GM18519 (cell line): ENCODE data around the gene DIABLO.
"Not testable (repeated sequence)": the region's sequence is repeated elsewhere in the genome, so short reads cannot be mapped to it uniquely, and the experiment has no call there.

Source experiments
- ATAC-seq: cut with Tn5 transposase; IDR thresholded peaks from one replicate; pipeline ENCODE4 v1.9.1; 2021; ENCODE audit warnings: mild to moderate bottlenecking, moderate library complexity; ENCODE audit not compliant: unreplicated experiment, low FRiP score

The DIABLO gene

DNA sequence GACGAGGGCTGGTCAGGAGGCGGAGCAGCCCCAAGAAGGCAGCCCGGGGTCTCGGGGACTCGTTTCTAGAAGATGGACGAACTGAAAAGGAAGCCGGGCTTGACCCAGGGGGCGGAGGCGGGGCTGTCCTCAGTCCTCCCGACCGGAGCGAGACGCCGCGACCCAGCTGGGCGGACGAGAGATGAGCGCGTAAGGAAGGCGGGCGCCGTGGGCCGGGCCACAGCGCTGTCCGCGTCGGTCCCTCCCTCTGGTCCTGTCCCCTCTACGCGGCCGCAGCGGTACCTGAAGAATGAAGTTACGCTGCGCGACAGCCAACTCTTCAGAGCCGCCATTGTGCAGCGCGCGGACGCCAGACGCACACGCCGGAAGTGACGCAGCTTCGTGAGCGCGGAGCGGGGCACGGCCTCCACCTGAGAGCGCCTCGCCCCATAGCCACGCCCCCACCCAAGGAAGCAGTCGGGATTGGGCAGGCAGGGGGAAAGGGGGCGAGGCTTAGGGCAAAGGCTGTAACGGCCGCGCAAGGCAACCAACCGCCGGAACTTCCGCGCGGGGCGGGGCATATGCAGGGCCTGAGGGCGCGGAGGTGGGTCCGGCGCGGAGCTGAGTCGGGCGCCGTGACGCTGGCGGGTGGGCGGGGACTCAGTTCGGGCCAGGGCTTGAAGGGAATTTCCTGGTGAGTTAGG lies at the start of gene DIABLO:
Gene DIABLO (minus strand): TSS at position 370 of the 683 bp plus-strand sequence. CDS start 38 bp downstream, at position 332.
- ATAC-seq, result peak; percentile 89

DNA sequence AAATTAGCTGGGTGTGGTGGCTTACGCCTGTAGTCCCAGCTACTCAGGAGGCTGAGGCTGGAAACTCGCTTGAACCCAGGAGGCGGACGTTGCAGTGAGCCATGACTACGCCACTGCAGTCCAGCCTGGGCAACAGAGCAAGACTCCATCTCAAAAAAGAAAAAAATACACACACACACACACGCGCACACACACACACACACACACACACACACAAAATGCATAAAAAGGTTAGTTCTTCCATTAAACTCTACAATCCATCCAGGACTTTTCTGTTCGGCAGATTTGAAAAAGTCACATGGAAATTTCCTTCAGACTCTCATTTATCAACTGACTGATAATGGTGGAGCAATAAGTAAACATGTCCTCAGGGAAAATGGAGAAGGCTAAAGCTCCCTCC lies 49.6 kb upstream of the DIABLO start:
- no peak for ATAC-seq

DNA sequence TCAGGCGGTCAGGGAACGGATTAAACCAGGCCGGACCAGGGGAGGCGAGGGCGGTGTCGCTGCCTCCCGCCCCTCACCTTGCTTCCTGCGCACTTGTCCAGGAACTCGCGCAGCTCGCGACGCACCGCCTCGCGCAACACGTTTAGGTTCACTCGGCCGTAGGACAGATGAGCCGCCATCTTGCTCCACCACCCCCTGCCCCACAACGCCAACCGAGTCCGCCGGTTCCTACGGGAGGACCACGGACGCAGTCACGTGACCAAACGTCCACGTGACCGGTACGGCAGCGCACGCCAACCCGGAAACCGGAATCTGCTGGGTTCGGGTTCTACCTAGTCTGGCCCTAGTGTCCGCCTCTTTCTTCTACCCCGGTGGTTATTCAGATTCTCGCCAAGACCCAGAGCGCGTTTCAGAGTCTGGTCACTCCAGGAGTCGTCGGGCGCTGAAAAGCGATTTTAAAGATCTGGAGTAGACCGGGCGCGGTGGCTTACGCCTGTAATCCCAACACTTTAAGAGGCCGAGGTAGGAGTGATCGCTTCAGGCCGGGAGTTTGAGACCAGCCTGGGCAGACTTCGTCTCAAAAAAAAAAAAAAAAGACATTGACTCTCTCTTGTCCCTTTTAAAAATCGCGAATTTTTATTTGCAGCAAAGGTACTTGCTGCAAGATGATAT lies 40.5 kb upstream of the DIABLO start, which contains the start of gene VPS33A:
Gene VPS33A (minus strand): TSS at position 265 of the 672 bp plus-strand sequence. CDS start 86 bp downstream, at position 179.
- ATAC-seq, result peak; percentile 75

DNA sequence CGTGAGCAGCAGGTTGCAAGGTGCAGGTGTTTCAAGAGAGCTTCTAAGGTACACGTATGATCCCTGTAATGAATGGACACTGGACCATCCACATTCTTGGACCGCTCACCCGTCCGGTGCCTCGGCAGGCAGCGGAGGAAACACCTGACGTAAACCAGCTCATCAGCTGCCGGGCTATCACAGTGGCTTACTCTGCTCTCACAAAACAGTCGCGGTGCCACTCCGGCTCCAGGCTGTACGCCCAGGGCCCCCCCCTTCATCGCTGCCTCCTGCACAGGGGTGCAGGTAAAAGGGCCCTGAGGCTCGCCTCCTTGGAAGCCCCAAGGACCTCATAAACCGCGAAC lies 40.0 kb upstream of the DIABLO start:
- peak; percentile 26 for ATAC-seq

DNA sequence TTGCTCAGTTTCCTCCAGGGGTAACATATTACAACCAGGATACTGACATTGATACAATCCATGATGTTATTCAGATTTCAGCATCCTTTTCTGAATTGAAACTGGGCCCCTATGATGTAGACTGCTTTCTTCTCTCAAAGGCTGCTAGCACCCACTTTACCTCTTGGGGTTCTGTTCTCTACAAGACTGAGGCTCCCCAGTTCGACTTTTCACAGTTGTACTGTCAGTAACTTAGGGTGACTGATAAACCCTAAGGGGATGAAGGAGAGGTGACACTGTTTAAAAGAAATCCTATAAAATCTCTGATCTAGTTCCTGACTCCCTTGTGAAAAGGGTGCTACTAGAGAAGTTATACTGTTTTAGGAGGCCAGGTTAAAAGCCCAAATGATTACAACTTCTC lies 39.6 kb upstream of the DIABLO start:
- ATAC-seq, result no peak

DNA sequence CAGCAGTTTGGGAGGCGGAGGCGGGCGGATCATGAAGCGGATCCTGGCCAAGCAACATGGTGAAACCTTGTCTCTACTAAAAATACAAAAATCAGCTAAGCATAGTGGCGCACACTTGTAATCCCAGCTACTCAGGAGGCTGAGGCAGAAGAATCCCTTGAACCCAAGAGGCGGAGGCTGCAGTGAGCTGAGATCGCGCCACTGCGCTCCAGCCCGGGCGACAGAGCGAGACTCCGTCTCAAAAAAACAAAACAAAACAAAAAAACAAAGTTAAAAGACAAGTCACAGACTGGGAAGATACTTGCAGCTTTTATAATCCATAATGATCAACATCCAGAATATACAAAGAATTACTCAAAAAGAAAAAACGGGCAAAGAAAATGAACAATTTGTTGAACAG lies 34.9 kb upstream of the DIABLO start:
- ATAC-seq, result not testable (repeated sequence)

DNA sequence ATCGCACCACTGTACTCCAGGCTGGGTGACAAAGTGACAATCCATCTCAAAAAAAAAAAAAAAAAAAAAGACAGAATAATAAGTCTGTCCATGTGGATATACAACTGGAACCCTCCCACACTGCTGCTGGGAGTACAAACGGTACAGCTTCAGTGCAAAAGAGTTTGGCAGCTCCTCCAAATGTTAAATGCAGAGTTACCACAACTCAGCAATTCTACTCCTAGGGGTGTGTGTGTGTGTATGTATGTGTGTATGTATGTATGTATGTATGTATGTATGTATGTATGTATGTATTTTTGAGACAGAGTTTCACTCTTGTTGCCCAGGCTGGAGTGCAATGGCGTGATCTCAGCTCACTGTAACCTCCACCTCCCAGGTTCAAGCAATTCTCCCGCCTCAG lies 33.1 kb upstream of the DIABLO start:
- not testable (repeated sequence) for ATAC-seq

DNA sequence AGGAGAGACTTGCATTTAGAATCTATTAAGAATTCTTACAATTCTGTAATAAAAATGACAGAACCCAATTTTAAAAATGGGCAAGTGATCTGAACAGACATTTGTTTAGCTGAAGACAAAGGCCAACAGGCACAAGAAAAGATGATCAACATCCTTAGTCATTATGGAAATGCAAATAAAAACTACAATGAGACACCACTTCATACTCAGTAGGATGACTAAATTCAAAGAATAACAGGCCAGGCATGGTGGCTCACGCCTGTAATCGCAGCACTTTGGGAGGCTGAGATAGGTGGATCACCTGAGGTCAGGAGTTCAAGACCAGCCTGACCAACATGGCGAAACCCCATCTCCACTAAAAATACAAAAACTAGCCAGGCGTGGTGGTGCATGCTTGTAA lies 32.6 kb upstream of the DIABLO start:
- ATAC-seq, result not testable (repeated sequence)

DNA sequence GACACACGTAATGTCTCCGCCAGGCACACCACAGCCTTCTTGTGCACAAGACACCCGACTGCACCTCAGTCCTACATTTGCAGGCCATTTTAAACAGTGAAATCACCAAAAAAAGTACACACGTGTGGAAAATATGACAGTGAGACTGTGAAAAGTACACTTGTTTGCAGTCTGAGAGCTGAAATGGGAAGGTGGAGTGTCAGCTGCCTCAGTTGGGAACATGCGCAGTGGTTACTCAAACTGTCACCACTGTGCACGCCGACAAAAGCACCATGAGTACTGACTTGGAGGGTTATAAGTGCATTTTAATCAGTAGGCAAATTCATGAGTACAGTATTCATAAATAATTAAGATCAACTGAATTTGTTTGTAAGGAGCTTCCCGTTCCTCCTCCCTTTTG lies 24.7 kb upstream of the DIABLO start:
- no peak for ATAC-seq

DNA sequence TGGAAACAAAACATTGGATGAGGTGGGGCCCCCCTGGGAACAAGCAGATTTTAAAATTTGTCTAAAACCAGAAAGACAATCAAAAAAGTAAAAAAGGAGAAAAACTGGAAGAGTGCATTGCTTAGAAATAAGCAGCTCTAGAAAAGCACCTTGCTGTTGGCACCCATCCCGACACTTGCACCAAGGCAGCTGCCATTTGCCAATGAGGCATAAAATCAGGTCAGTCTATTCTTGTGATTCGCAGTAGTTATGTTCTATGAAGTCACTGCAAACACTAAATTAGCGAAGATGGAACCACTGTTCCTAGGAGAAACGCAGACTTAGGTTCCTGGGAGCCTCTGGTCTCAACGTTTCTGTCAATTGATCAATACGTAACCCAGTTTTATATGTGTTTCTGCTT lies 24.2 kb upstream of the DIABLO start:
- no peak for ATAC-seq

DNA sequence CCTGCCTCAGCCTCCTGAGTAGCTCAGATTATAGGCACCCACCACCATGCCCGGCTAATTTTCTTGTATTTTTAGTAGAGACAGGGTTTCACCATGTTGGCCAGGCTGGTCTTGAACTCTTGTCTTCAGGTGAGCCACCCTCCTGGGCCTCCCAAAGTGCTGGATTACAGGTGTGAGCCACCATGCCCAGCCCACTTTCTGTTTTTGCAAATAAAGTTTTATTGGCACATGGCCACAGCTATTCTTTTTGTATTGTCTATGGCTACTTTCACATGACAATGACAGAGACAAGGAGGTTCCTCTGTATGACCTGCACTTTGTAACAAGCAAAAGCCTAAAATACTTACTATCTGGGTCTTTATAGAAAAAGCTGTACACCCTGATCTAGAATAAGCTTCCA lies 19.7 kb upstream of the DIABLO start:
- ATAC-seq, result no peak

DNA sequence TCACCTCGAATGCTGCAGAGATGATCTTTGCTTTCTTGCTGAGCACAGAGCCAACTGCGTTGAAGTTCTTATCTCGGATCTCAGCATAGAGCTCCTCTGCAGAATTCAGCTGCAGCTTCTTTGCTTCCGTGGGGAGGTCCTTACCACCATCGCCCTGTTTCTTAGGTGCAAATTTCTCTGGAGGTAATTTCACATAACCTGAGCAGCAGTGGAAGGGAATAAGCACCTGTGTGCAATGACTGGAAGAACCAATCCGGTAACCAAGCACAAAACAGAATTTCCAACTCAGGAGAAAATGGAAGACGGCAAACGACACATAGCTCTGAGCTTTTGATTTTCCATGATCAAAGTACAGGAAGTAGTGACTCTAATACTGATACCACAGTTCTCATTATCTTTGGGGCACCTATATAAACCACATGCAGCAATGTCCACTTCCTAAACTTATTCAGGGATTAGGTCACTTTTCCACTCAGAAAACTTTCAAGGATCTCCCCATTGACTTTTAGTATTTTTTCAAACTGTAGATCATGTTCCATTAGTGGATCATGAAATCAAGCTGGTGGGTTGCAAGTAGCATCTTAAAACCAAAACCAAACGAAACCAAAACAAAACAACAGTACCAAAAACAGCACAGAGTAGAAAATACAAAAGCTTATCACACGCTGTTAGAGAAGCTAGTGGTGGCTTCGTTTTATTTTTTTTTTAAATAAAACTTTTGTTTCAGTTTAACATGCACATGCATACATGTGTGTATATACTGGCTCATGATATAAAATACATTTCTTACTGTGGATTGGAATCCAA lies 18.9 kb upstream of the DIABLO start:
- ATAC-seq, result no peak

DNA sequence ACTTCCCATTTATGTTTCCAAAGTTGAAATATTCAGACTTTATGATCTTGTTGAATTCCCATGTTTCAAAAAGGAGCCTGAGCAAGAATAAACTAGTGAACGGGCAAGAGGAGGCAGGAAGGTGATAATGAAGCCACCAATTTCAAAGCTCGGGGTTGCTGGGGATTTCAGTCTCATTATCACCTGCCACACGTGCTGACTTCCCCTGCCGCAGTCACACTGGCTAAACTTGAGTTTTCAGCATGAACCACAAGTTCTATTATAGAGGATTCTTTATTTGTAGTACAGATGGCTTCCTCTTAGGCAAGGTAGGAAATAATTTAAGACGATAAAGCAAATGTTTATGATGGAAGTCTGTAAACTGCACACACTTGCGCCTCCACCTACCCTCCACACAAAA lies 18.1 kb upstream of the DIABLO start:
- ATAC-seq, result no peak

DNA sequence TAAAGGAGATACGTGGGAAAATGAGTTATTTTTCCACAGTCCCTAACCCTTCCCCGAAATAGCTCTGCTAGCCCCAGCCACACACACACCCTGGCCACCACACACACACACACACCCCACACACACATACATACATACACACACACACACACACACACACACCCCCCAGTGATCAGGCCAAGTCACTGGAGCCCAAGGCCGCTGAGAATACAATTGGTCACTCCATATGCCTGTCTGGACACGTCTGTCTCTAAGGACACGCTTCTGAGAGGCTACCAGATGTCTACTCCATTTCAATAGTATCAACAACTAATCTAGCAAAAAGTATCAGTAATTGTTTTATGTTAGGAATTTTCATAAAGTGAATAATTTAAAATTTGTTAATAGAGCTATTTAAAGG lies 13.0 kb upstream of the DIABLO start:
- no peak for ATAC-seq

DNA sequence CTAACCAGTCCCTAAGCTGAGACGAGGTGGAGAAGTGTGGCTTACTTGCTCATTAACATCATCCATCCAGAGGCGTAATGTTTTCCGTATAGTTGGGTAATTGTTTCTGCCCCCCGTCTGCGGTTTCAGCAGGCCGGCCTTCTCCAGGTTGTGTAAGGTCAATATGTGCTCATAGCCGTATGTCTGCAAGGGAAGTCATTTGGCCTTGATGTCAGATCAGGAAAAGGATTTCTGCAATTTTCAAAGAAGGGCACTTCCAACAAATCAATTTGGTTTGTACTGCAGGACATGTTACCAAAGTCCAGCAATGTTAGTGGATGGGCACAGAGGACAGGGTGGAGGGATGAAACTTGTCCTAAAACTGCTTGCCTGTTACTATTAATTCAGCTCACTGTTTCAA lies 9.9 kb upstream of the DIABLO start:
- ATAC-seq, result no peak

DNA sequence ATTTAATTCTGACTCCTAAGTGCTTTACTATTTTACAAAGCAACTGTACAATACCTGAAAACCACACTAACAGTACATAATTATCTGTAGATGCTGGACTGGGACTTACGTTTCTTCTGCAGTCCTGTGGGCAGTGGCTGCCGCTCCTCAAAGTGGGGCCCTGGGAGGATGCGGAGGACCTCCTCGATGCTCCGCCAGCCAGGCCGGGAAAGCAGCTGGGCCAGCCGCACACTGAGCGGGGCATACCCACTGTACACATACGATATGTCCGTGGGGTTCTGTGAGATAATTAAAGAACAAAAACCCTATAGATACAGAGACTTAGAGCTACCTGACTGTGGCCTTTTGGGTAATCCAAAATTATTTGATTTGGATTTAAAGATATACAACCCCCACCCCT lies 6.8 kb upstream of the DIABLO start:
- no peak for ATAC-seq

DNA sequence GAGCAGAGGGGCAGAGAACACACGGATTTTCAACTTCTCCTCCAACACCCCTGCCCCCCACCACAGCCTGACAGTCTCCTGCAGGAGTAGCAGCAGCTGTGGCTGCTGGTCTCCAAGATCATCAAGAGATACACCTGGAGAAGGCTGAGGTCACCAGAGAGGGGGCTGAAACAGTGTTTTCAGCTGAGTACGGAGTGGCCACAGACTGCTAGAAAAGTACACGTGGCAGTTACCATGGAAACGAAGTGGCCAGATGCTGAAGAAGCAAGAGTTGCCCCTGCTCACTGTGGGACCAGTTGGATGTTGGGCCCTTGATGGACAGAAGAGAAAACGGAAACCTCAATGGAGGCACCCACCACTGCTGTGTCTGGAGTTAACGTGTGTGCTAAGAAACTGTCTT lies 4.9 kb upstream of the DIABLO start:
- no peak for ATAC-seq

DNA sequence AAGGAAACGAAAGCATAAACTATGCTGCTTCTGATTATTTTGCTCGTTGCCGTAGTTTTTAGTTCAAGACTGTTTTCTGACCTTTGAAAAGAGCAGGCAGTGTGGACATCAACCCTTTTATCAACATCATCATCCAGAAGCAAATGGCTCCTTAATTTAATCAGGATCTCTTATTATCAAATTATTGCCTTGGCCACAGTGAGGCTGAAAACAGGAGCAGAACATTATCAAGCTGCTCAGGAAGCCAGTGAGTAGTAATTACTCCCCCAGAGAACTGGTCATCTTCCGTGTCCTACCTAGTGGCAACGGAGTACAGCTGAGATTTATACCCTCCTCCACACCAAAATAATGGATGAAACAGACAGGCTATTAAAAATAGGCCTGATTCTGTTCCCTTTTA lies 2.2 kb upstream of the DIABLO start:
- no peak for ATAC-seq

DNA sequence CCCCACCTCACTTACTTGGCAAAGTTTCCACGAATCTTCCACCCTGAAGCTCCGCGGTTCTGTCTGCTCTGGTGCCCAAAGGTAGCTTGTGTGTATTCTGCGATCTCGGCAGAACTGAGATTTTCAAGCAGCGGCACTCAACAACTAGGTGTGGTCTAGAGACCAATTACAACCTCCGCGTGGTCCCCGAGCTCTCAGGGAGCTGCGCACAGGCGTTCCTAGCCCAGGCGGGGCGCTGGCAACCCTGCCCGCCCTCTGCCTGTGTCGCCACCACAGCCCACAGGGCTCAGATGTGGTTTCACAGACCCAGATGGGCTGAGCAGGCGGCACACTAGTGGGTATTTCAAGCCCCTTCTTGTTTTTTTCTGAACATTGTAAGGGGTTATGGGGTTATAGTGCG lies 1.5 kb upstream of the DIABLO start:
- no peak for ATAC-seq

DNA sequence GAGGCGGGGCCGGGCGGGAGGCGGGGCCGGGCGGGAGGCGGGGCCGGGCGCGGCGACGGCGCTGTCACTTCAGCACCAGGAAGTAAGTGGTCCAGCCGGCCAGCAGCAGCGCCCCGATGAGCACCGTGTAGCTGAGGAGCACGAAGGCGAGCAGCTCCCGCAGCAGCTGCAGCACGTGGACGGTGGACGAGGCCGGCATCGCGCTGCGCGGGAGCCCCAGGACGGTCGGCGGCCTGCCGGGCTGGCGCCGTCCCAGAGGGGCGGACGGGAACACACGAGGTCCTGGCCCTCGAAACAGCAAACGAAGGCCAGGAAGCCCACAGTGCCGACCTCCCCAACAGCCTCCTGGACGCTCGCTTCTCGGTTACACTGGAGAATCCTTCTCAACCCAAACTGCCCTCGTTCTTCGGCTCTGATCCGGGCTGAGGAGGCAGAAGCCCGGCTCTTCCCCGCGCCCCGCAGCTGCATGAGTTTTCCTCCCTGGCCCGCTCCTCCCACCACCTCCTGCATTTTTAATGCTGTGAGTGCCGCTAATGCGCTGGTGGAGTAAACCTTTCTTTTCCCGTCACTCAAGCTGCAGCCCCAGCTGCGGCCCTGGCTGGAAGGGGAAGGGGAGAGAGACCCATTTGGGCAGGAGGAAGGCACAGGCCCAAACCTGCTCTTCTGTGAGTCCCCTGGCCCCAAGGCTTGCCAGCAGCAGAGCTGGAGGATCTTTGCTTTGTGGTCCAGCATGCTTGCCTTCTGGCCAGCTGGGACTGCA lies 694 bp upstream of the DIABLO start:
- ATAC-seq, result peak; percentile 22

DNA sequence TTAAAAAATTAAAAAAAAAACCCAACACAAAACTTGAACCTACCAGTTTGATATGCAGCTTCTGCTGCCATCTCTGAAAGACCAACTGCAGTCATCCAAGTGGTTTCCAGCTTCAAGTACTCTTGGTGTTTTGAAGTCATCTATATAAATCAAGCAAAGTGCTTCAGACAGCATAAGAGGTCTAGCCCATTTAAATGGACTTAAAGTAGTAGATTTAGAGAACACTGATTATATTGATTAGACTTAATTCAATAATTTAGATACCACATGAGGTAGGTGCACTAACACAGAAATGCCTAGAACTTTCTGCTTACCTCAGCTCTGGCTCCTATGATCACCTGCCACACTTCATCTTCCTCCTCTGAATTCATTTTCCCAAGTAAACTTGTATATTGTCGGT lies 9.4 kb downstream of the DIABLO start:
- no peak for ATAC-seq
